Esophagus (tissue), 2 donors: ENCODE results near the gene F13B. TPM values are rescaled to one million over a fixed set of nuclear protein-coding genes. Genes with fewer than 3 reads are reported as not detected.
"Not testable (repeated sequence)": the region's sequence is repeated elsewhere in the genome, so short reads cannot be mapped to it uniquely, and the experiment has no call there.

Experiments
- H3K27ac ChIP-seq, 2 donors: one replicate each; pipeline ENCODE4 v1.5.1; 2013; ENCODE audit warnings: low read depth in 2 of 2, mild to moderate bottlenecking in 2 of 2, inconsistent platforms in 1 of 2, low read length in 1 of 2, moderate library complexity in 1 of 2
- H3K27me3 ChIP-seq, 2 donors: one replicate each; pipeline ENCODE4 v1.6.1; 2013; ENCODE audit warnings: low read length in 2 of 2, control low read depth in 1 of 2, mild to moderate bottlenecking in 1 of 2; ENCODE audit not compliant: insufficient read depth in 2 of 2, control insufficient read depth in 1 of 2
- H3K36me3 ChIP-seq, 2 donors: one replicate each; pipeline ENCODE4 v1.6.1; 2013; ENCODE audit warnings: low read length in 1 of 2; ENCODE audit not compliant: control insufficient read depth in 2 of 2, insufficient read depth in 2 of 2
- H3K4me1 ChIP-seq, 2 donors: one replicate each; pipeline ENCODE4 v1.6.1; 2013; ENCODE audit warnings: low read length in 1 of 2; ENCODE audit not compliant: control insufficient read depth in 2 of 2, insufficient read depth in 2 of 2
- H3K4me3 ChIP-seq, 2 donors: one replicate each; pipeline ENCODE4 v1.5.1; 2013; ENCODE audit warnings: low read length in 2 of 2, mild to moderate bottlenecking in 2 of 2, low read depth in 1 of 2, moderate library complexity in 1 of 2
- H3K9me3 ChIP-seq, 2 donors: one replicate each; pipeline ENCODE4 v1.6.1; 2013; ENCODE audit warnings: mild to moderate bottlenecking in 2 of 2, low read depth in 1 of 2, low read length in 1 of 2, moderate library complexity in 1 of 2; ENCODE audit not compliant: control insufficient read depth in 2 of 2, insufficient read depth in 1 of 2
- WGBS, 2 donors: extraction: QIAGEN DNeasy Blood & Tissue Kit; methylation state at CpG; one replicate each; pipeline ENCODE4 v1.1.7; 2013; 5-methylcytosine and 5-hydroxymethylcytosine counted together
- polyA plus RNA-seq, 2 donors: library from polyadenylated mRNA; stranded (reverse); fragments of 200-250 nt; gene quantifications; one replicate each; pipeline ENCODE4 v1.2.3, GENCODE V29; 2013
- donor health status: healthy with polysubstance abuse.
- donor health status: Bipolar disorder and iron deficiency.

F13B gene
- polyA plus RNA-seq, 2 donors = not detected

- H3K4me1 ChIP-seq, H3K27ac ChIP-seq, H3K9me3 ChIP-seq, H3K27me3 ChIP-seq, H3K36me3 ChIP-seq, H3K4me3 ChIP-seq: not testable (repeated sequence)
- WGBS, 2 donors = 54 to 56% methylated on average over 11 of the region's 11 CpGs
These were observed 75.0 kb downstream of the F13B start for GRCh38 chr1:196991919-196992651.

Other genes with a start within 250 kb of the F13B start
- gene CFHR1, start 247.5 kb downstream of the F13B start, polyA plus RNA-seq = not detected
- not detected for gene CFHR4, start 179.2 kb downstream of the F13B start, polyA plus RNA-seq
- gene CFHR2, start 123.5 kb downstream of the F13B start, polyA plus RNA-seq = not detected
- not detected for gene CFHR5, start 89.7 kb downstream of the F13B start, polyA plus RNA-seq
- gene ASPM, start 79.4 kb upstream of the F13B start, polyA plus RNA-seq = 1 to 10 TPM; 3.8 to 4.2 TPM
- gene ZBTB41, start 134.0 kb upstream of the F13B start, polyA plus RNA-seq = 1 to 10 TPM; 1.0 to 1.5 TPM
- gene CRB1, start 201.0 kb upstream of the F13B start, polyA plus RNA-seq = under 1 TPM in 1 of 2 donors, not detected in 1; 0.01 TPM